ENCODE measurements around the gene CETP. TPM values are rescaled to one million over a fixed set of nuclear protein-coding genes. Genes with fewer than 3 reads are reported as not detected.

The CETP gene
- total RNA-seq, 1 experiment from 2014 or later, result not detected

GRCh38 chr16:57001026-57001679 lies 39.4 kb downstream of the CETP start:
- H3F3A ChIP-seq (ENCODE audit: low read length, unreplicated experiment), result no peaks in the 10 kb centered on the region
- H4K20me1 ChIP-seq (ENCODE audit: low read length), result no peaks in the 10 kb centered on the region
- no peak overlapping the region for H3K9ac ChIP-seq (ENCODE audit: low read length)
- H3K27ac ChIP-seq (ENCODE audit: low read length), result no peak overlapping the region
- DNase-seq (no peak), ATAC-seq (no peak)
- H3K27me3 ChIP-seq (ENCODE audit: low read length), result no peaks in the 10 kb centered on the region
- ChIA-PET CTCF (no interaction called here), POLR2A (ENCODE audit: unreplicated experiment) (no interaction called here)
- TF ChIP-seq, protein P1, sequence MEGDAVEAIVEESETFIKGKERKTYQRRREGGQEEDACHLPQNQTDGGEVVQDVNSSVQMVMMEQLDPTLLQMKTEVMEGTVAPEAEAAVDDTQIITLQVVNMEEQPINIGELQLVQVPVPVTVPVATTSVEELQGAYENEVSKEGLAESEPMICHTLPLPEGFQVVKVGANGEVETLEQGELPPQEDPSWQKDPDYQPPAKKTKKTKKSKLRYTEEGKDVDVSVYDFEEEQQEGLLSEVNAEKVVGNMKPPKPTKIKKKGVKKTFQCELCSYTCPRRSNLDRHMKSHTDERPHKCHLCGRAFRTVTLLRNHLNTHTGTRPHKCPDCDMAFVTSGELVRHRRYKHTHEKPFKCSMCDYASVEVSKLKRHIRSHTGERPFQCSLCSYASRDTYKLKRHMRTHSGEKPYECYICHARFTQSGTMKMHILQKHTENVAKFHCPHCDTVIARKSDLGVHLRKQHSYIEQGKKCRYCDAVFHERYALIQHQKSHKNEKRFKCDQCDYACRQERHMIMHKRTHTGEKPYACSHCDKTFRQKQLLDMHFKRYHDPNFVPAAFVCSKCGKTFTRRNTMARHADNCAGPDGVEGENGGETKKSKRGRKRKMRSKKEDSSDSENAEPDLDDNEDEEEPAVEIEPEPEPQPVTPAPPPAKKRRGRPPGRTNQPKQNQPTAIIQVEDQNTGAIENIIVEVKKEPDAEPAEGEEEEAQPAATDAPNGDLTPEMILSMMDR (conservative IDR thresholded peaks at IDR 0.05; ENCODE audit: low read depth, low read length), result no peak
- TF ChIP-seq EZH2 (IDR thresholded peaks at IDR 0.05; ENCODE audit: low read length, unreplicated experiment) (no peak), EZH2phosphoT487 (IDR thresholded peaks at IDR 0.05; ENCODE audit: borderline replicate concordance, low read length) (no peak)
- BruUV-seq (replicated peaks), result no TSS peak
- no peaks in the 10 kb centered on the region for H3K36me3 ChIP-seq (ENCODE audit: low read depth, low read length)
- intact Hi-C loops (cut with micrococcal nuclease), result no loop called here
- H3K9me2 ChIP-seq (replicated peaks; ENCODE audit: low read length), result no peaks in the 10 kb centered on the region
- no peaks in the 10 kb centered on the region for H3K79me2 ChIP-seq (ENCODE audit: low read length)
- H3K4me2 ChIP-seq (ENCODE audit: low read length), result no peak overlapping the region
- peaks cover 9% of the 10 kb centered on the region for H3K4me1 ChIP-seq (ENCODE audit: insufficient read depth, low read length)
- H3K9me3 ChIP-seq (ENCODE audit: low read length), result no peaks in the 10 kb centered on the region
- no peak overlapping the region for H3K4me3 ChIP-seq (ENCODE audit: low read length)
- H2AFZ ChIP-seq (ENCODE audit: low read length), result no peak overlapping the region

GRCh38 chr16:57003439-57004386 lies 42.0 kb downstream of the CETP start:
- Histone ChIP-seq H3K27ac (ENCODE audit: low read length) (no peak overlapping the region), H3K36me3 (ENCODE audit: low read depth, low read length) (no peaks in the 10 kb centered on the region), H3K9ac (ENCODE audit: low read length) (no peak overlapping the region), H3K9me3 (ENCODE audit: low read length) (no peaks in the 10 kb centered on the region), H3K79me2 (ENCODE audit: low read length) (no peaks in the 10 kb centered on the region), H3K4me3 (ENCODE audit: low read length) (no peak overlapping the region), H3K9me2 (replicated peaks; ENCODE audit: low read length) (no peaks in the 10 kb centered on the region), H2AFZ (ENCODE audit: low read length) (no peak overlapping the region), H4K20me1 (ENCODE audit: low read length) (no peaks in the 10 kb centered on the region), H3K27me3 (ENCODE audit: low read length) (no peaks in the 10 kb centered on the region), H3K4me1 (ENCODE audit: insufficient read depth, low read length) (peaks cover 9% of the 10 kb centered on the region), H3F3A (ENCODE audit: low read length, unreplicated experiment) (no peaks in the 10 kb centered on the region), H3K4me2 (ENCODE audit: low read length) (no peak overlapping the region)
- POLR2A ChIA-PET (ENCODE audit: unreplicated experiment), result no interaction called here
- intact Hi-C loops (cut with micrococcal nuclease), result no loop called here
- ATAC-seq, result no peak
- TF ChIP-seq, protein P1 (conservative IDR thresholded peaks at IDR 0.05; ENCODE audit: low read depth, low read length), result no peak
- no peak for TF ChIP-seq EZH2phosphoT487 (IDR thresholded peaks at IDR 0.05; ENCODE audit: borderline replicate concordance, low read length)
- TF ChIP-seq EZH2 (IDR thresholded peaks at IDR 0.05; ENCODE audit: low read length, unreplicated experiment), result no peak
- no peak for DNase-seq
- BruUV-seq (replicated peaks), result no TSS peak
- CTCF ChIA-PET, result no interaction called here

Data from PC-3 (cell line).